ENCODE measurements around the gene PADI4. TPM values are rescaled to one million over a fixed set of nuclear protein-coding genes. Genes with fewer than 3 reads are reported as not detected.
"Not testable (repeated sequence)": the region's sequence is repeated elsewhere in the genome, so short reads cannot be mapped to it uniquely, and the experiment has no call there.

Gene PADI4
- total and polyA plus RNA-seq, 2 experiments from 2014 or later: 0.45 to 0.52 TPM

- DNase-seq (ENCODE audit: low spot score): no peak
- Histone ChIP-seq H4K20me1 (replicated peaks; ENCODE audit: insufficient read depth) (no peaks in the 10 kb centered on the region), H3K36me3 (ENCODE audit: insufficient read depth) (no peaks in the 10 kb centered on the region), H3K4me3 (no peak overlapping the region), H3F3A (replicated peaks; ENCODE audit: low read depth) (no peaks in the 10 kb centered on the region), H3K4me2 (no peak overlapping the region), H3K27ac (ENCODE audit: low read depth) (no peak overlapping the region), H2AFZ (no peak overlapping the region), H3K79me2 (replicated peaks; ENCODE audit: insufficient read depth) (no peaks in the 10 kb centered on the region), H3K9me2 (ENCODE audit: insufficient read depth) (0 out of 2 replicates have a peak, but pooled peaks cover 5% of the 10 kb centered on the region), H3K4me1 (ENCODE audit: insufficient read depth) (peaks cover 18% of the 10 kb centered on the region; the same call in 1 of the 2 replicates), H3K27me3 (ENCODE audit: insufficient read depth) (no peaks in the 10 kb centered on the region)
- H3K4me3 Mint-ChIP-seq: no peak overlapping the region
- peaks cover 7% of the 10 kb centered on the region for H3K27me3 Mint-ChIP-seq (ENCODE audit: insufficient read depth, low read depth, poor library complexity)
- H3K36me3 Mint-ChIP-seq (ENCODE audit: low read depth): no peaks in the 10 kb centered on the region
- H3K27ac Mint-ChIP-seq: no peak overlapping the region
- peaks cover 27% of the 10 kb centered on the region for H3K4me1 Mint-ChIP-seq
- H3K9me3 Mint-ChIP-seq: peaks cover 11% of the 10 kb centered on the region; the same call in 2 of the 3 replicates
- ATAC-seq: no peak
- TF ChIP-seq REST (IDR thresholded peaks at IDR 0.05; ENCODE audit: unreplicated experiment) (no peak), ETS1 (IDR thresholded peaks at IDR 0.05) (no peak), CREB1 (CRISPR knock-in tag; IDR thresholded peaks at IDR 0.05; ENCODE audit: low read depth) (no peak), EZH2phosphoT487 (IDR thresholded peaks at IDR 0.05; ENCODE audit: unreplicated experiment) (no peak), EZH2 (IDR thresholded peaks at IDR 0.05; ENCODE audit: low read depth, unreplicated experiment) (no peak), CTCF (conservative IDR thresholded peaks at IDR 0.05; ENCODE audit: low read depth in 2 of 2) (no peak), ZNF462 (CRISPR knock-in tag; IDR thresholded peaks at IDR 0.05) (no peak)
These were observed 11.8 kb downstream of the PADI4 start for GRCh38 chr1:17319561-17320350.

- H3F3A ChIP-seq (replicated peaks; ENCODE audit: low read depth); H4K20me1 ChIP-seq (replicated peaks; ENCODE audit: insufficient read depth); H3K27me3 ChIP-seq (ENCODE audit: insufficient read depth); H2AFZ ChIP-seq; H3K9me2 ChIP-seq (ENCODE audit: insufficient read depth); H3K4me1 ChIP-seq (ENCODE audit: insufficient read depth); ATAC-seq; H3K79me2 ChIP-seq (replicated peaks; ENCODE audit: insufficient read depth); H3K27ac Mint-ChIP-seq; H3K36me3 ChIP-seq (ENCODE audit: insufficient read depth); H3K27me3 Mint-ChIP-seq (ENCODE audit: insufficient read depth, low read depth, poor library complexity); DNase-seq (ENCODE audit: low spot score); H3K27ac ChIP-seq (ENCODE audit: low read depth); H3K36me3 Mint-ChIP-seq (ENCODE audit: low read depth); H3K4me3 ChIP-seq; H3K4me2 ChIP-seq; H3K4me3 Mint-ChIP-seq: not testable (repeated sequence)
- peaks cover 15% of the 10 kb centered on the region for H3K4me1 Mint-ChIP-seq
- peaks cover 13% of the 10 kb centered on the region; the same call in 2 of the 3 replicates for H3K9me3 Mint-ChIP-seq
These were observed 13.9 kb downstream of the PADI4 start for GRCh38 chr1:17321857-17322390.

Measured in GM23338 (cell line).